CMK (cell line): Measurements from ENCODE around the gene MOXD1.
"Not testable (repeated sequence)": the region's sequence is repeated elsewhere in the genome, so short reads cannot be mapped to it uniquely, and the experiment has no call there.

Experiments
- DNase-seq: peaks from one replicate; pipeline ENCODE4 v3.0.0-alpha.2; 2010; ENCODE audit warnings: low read depth

The MOXD1 gene

DNA sequence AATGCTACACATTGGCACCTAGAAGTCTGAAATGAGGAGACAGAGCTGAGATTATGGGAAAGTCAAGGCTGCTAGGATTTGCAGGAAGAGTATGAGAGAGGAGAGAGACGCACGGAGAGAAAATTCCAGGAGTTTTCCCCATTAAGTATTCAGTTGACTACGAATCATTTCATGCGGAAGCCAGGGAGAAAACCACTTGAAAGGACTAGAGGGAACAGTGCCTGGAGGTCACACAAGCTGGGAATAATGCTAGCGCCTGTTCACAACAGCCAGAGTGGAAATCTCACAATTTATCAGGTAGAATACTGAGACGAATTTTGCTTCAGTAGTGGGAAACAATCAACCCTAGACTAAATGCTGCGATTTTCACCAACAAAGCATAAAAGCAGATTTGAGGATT, 118.6 kb downstream of the MOXD1 start:
- no peak for DNase-seq

DNA sequence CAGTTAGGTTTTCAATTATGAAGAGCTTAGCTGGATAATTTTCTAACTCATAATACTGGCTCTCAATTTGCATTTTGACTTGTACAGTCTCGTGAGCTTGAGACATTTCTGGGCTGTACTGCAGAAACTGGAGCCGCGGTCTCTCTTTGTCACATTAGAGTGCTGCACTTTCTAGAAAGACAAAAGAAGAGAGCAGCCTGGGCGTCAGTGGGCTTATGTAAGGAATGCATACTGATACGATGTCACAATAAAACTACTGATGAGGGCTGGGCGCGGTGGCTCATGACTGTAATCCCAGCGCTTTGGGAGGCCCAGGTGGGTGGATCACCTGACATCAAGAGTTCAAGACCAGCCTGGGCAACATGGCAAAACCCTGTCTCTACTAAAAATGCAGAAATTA, 120.8 kb downstream of the MOXD1 start:
- DNase-seq: no peak

- DNase-seq: peak; percentile 38
Observed at GRCh38 chr6:132279592-132280139, 121.6 kb downstream of the MOXD1 start.

GRCh38 chr6:132275066-132275970, 126.0 kb downstream of the MOXD1 start:
- no peak for DNase-seq

GRCh38 chr6:132272776-132273175, 128.5 kb downstream of the MOXD1 start:
- no peak for DNase-seq

DNA sequence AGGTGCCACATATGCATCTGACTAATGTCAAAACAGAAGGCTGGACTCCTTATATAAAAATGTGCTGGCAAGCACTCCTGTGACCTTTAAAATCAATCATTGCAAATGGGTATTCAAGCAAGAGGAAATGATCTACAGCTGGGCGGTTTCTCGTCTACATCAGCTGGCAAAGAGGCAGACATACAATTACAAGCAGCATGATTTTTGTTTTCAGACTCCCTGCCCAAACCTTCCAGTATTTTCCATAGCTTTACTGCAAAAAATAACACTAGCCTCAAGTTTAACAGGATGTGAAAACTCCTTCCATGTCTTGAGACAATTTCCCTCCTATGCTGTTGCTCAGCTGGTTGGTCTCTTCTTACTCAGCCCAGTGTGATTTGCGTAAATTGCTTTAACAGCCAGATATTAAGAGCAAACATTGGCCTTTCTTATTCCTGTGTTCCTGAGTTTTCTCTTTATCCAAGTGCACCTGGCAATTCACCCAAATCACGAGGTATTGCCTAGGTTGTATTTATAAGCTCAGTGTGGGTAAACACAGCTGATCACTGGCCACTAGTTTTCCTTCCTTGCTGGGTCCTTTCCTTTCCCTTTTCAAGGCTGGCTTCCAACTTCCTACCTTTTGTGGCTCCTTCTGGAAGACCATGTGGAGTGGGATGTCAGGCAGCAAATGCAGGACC, 130.4 kb downstream of the MOXD1 start:
- DNase-seq: no peak

DNA sequence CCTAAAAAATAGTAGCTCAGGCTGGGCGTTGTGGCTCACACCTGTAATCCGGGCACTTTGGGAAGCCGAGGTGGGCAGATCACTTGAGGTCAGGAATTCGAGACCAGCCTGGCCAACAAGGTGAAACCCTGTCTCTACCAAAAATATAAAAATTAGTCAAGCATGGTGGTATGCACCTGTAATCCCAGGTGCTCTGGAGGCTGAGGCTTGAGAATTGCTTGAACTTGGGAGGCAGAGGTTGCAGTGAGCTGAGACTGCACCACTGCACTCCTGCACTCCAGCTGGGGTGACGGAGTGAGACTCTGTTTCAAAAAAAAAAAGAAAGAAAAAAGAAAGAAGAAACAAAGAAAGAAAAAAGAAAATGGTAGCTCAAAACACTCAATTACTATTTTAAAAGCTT, 132.6 kb downstream of the MOXD1 start:
- not testable (repeated sequence) for DNase-seq

GRCh38 chr6:132268209-132268608, 133.1 kb downstream of the MOXD1 start:
- no peak for DNase-seq

DNA sequence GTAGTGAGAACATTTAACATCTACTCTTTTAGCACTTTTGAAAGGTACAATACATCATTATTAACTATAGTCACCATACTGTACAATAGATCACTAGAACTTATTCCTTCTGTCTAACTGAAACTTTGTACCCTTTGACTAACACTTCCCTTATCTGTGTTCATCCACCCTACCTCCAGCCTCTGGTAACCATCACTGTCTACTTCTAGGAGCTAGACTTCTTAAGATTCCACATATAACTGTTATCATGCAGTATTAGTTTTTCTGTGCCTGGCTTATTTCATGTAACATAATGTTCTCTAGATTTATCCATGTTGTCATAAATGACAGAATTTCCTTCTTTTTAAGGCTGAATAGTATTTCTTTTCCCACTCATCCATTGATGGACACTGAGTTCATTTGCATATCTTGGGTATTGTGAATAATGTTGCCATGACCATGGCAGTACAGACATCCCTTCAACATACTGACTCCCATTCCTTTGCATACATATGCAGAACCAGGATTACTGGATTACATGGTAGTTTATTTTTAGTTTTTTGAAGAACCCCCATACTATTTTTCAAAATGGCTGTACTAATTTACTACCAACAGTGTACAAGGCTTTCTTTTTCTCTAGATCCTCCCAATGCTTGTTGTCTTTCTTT, 135.7 kb downstream of the MOXD1 start:
- no peak for DNase-seq

GRCh38 chr6:132264021-132264500, 137.2 kb downstream of the MOXD1 start:
- DNase-seq: no peak

- no peak for DNase-seq
Observed at GRCh38 chr6:132261354-132261753, 139.9 kb downstream of the MOXD1 start.

DNA sequence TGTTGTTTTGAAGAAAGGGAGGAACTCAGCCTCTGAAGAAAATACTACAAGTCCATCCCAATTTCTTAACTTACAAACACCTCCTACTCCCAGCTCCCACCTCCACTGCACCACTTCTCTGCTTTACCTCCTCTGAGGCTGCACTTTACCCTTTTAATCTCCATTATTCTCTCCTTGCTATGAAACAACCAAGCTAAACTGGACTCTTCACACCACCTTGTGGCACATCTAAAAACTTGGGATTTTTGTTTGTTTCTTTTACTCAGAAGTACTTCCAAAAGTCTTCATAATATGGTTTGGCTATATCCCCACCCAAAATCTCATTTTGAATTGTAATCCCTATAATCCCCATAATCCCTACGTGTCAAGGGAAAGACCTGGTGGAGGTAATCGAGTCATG, 142.2 kb downstream of the MOXD1 start:
- no peak for DNase-seq

GRCh38 chr6:132257561-132257960, 143.7 kb downstream of the MOXD1 start:
- no peak for DNase-seq

GRCh38 chr6:132256457-132256856, 144.8 kb downstream of the MOXD1 start:
- no peak for DNase-seq

GRCh38 chr6:132253906-132254305, 147.4 kb downstream of the MOXD1 start:
- no peak for DNase-seq

GRCh38 chr6:132253211-132253610, 148.1 kb downstream of the MOXD1 start:
- no peak for DNase-seq

GRCh38 chr6:132252113-132252512, 149.2 kb downstream of the MOXD1 start:
- no peak for DNase-seq

GRCh38 chr6:132251711-132252110, 149.6 kb downstream of the MOXD1 start:
- no peak for DNase-seq

DNA sequence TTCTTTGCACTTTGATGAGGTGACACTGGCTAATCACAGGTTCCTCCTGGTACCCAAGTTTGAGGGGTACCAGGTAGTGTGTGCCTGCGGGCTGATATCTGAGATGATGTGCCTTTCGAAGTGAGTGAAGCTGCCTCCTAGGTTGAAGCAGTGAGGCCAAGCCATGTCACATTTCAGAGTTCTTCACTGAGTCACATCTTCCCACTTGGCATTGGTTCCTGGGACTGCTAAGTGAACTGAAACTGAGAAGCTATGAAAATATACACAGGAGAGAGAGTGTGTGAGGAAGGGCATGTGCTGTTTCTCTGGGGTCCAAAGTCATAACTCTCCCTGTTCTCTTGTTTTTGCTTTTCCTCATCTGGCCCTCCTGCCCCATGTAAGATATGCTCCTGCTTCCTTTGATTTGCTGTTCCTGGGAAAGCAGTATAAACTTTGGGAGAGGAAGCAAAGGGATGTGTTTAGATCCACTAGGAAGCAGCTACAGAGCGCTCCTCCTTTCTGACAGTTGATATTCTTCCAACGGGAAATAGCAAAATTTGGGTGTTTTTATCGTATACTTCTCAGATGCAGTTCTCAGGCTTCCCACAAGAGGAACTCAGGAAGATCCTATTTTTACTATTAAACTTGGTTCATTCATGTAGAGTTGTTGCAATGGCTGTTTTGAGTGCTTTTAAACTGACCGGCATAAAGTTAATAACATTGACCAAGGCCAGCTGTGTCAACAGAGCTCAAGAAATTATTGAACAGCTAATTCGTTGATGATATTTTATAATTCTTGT, 153.7 kb downstream of the MOXD1 start:
- no peak for DNase-seq

DNA sequence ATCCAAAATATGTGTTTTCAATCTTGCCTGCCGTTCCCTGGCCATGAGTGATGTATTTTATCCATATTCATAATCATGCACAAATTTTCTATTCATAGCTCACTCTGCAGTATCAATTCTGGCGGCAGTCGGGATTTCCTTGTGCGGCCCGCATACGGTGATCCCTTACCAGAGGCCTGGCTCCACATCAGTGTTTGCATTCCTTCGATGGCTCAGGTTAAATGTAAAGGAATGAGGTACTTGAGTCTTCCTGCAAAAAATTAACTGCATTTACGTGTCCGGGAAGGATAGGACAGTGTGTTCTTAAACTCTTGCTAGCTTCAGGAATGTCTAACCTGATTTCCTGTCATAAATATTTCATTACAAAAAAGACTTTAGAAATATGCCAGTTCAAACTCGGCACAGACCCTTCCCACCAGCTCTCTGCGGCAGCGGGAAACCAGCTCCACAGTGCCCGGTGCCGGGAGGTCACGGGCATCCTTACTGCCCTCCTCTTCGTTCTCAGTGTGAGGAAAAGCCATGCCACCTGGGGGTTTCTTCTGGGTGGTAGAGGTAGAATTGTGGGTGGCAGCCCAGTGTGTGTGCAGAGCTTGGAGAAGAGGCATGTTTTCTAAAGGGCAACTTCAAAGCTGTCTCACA, 154.5 kb downstream of the MOXD1 start:
- DNase-seq: no peak

GRCh38 chr6:132246120-132246617, 155.1 kb downstream of the MOXD1 start:
- DNase-seq: no peak
